Parathyroid adenoma (tissue), 2 donors: ENCODE measurements around the gene BOD1L1.

Experiments
- H2AFZ ChIP-seq: fragments of 300-600 bp; sonication (generic); one replicate; pipeline ENCODE4 v1.7.0; 2017; ENCODE audit warnings: antibody characterized with exemption, mild to moderate bottlenecking
- H3K27ac ChIP-seq: fragments of 300-600 bp; sonication (generic); one replicate; pipeline ENCODE4 v1.7.0; 2017
- H3K27me3 ChIP-seq: fragments of 300-600 bp; sonication (generic); one replicate; pipeline ENCODE4 v1.7.0; 2017; ENCODE audit warnings: low read length; ENCODE audit not compliant: control insufficient read depth, insufficient read depth
- H3K36me3 ChIP-seq: fragments of 300-600 bp; sonication (generic); one replicate; pipeline ENCODE4 v1.7.0; 2017; ENCODE audit warnings: low read length; ENCODE audit not compliant: control insufficient read depth, insufficient read depth
- H3K4me1 ChIP-seq: fragments of 300-600 bp; sonication (generic); one replicate; pipeline ENCODE4 v1.7.0; 2017; ENCODE audit warnings: control low read depth
- H3K4me2 ChIP-seq: fragments of 300-600 bp; sonication (generic); one replicate; pipeline ENCODE4 v1.7.0; 2017; ENCODE audit warnings: low read length
- H3K4me3 ChIP-seq: fragments of 300-600 bp; sonication (generic); one replicate; pipeline ENCODE4 v1.7.0; 2017; ENCODE audit warnings: low read depth, low read length
- H3K79me2 ChIP-seq: fragments of 300-600 bp; sonication (generic); one replicate; pipeline ENCODE4 v1.7.0; 2017; ENCODE audit warnings: control low read depth
- H3K9ac ChIP-seq: fragments of 300-600 bp; sonication (generic); one replicate; pipeline ENCODE4 v1.7.0; 2017; ENCODE audit warnings: mild to moderate bottlenecking
- H3K9me3 ChIP-seq: fragments of 300-600 bp; sonication (generic); one replicate; pipeline ENCODE4 v1.7.0; 2017; ENCODE audit warnings: low read length; ENCODE audit not compliant: control insufficient read depth
- TF ChIP-seq, protein P1 (sequence below): fragments of 300-600 bp; sonication (generic); IDR thresholded peaks from one replicate; pipeline ENCODE4 v1.7.0; 2017; ENCODE audit warnings: antibody characterized with exemption, mild to moderate bottlenecking
- donor health status: primary hyperparathyroidism.

The BOD1L1 gene

DNA sequence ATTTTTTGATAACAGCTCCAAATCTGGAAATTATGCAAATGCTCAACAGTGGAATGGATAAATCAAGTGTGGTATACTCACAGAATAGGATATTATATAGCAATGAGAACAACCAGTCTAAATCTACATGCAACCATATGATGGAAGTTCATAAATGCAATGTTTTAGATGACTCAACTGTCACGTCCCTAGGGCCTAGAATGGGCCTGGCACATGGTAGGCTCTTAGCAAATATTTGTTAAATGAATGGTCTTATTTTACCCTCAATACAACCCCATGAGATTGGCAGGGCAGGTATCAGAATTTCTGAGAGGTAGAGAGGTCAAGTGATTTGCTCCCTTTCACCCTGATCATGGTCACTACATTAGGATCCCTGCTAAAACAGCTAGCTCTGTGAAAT is 68.6 kb downstream of the BOD1L1 start:
- Histone ChIP-seq H3K36me3 (no peaks in the 10 kb centered on the region), H3K27ac (no peak overlapping the region), H3K4me1 (no peaks in the 10 kb centered on the region), H3K27me3 (no peaks in the 10 kb centered on the region), H2AFZ (no peak overlapping the region), H3K4me2 (no peak overlapping the region), H3K79me2 (no peaks in the 10 kb centered on the region), H3K4me3 (no peak overlapping the region), H3K9me3 (no peaks in the 10 kb centered on the region), H3K9ac (no peak overlapping the region)
- TF ChIP-seq, protein P1, sequence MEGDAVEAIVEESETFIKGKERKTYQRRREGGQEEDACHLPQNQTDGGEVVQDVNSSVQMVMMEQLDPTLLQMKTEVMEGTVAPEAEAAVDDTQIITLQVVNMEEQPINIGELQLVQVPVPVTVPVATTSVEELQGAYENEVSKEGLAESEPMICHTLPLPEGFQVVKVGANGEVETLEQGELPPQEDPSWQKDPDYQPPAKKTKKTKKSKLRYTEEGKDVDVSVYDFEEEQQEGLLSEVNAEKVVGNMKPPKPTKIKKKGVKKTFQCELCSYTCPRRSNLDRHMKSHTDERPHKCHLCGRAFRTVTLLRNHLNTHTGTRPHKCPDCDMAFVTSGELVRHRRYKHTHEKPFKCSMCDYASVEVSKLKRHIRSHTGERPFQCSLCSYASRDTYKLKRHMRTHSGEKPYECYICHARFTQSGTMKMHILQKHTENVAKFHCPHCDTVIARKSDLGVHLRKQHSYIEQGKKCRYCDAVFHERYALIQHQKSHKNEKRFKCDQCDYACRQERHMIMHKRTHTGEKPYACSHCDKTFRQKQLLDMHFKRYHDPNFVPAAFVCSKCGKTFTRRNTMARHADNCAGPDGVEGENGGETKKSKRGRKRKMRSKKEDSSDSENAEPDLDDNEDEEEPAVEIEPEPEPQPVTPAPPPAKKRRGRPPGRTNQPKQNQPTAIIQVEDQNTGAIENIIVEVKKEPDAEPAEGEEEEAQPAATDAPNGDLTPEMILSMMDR = no peak

DNA sequence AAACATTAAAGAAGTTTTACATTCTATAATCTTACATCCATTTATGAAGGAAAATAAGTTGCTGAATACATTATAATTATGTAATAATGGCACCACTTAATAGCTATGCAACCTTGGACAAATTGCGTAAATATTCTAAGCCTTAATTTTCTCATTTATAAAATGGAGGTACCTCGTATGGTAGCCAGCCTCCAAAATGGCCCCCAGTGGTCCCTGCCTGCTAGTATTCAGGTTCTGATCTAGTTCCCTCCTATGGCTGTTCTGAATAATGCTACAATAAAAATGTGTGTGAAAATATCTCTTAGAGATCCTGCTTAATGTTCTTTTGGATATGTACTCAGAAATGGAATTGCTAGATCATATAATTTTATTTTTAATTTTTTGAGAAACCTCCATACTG is 72.2 kb downstream of the BOD1L1 start:
- Histone ChIP-seq H3K79me2 (no peaks in the 10 kb centered on the region), H2AFZ (no peak overlapping the region), H3K4me3 (no peak overlapping the region), H3K27ac (no peak overlapping the region), H3K36me3 (no peaks in the 10 kb centered on the region), H3K9me3 (no peaks in the 10 kb centered on the region), H3K4me2 (no peak overlapping the region), H3K9ac (no peak overlapping the region), H3K27me3 (no peaks in the 10 kb centered on the region), H3K4me1 (no peaks in the 10 kb centered on the region)
- TF ChIP-seq, protein P1 = no peak

DNA sequence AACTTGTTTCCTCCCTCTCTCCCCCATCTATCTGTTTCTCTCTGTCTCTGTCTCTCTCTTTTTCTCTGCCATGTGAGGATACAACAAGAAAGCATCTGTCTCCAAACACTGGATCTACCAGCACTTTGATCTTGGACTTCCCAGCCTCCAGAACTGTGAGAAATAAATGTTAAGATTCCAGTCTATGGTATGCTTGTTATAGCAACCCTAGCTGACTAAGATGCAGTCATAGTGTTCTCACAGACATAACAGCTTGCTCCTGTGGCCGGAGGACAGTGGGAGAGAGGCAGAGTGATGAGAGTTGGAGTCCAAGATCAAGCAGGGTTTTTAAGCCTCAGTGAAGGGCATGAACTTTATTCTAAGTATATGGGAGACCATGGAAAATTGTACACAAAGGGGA is 74.4 kb downstream of the BOD1L1 start:
- H3K79me2 ChIP-seq = no peaks in the 10 kb centered on the region
- H3K4me3 ChIP-seq = no peak overlapping the region
- H3K4me2 ChIP-seq = no peak overlapping the region
- H3K27ac ChIP-seq = no peak overlapping the region
- TF ChIP-seq, protein P1 = no peak
- no peaks in the 10 kb centered on the region for H3K27me3 ChIP-seq
- no peaks in the 10 kb centered on the region for H3K9me3 ChIP-seq
- no peak overlapping the region for H2AFZ ChIP-seq
- H3K4me1 ChIP-seq = no peaks in the 10 kb centered on the region
- no peak overlapping the region for H3K9ac ChIP-seq
- no peaks in the 10 kb centered on the region for H3K36me3 ChIP-seq

DNA sequence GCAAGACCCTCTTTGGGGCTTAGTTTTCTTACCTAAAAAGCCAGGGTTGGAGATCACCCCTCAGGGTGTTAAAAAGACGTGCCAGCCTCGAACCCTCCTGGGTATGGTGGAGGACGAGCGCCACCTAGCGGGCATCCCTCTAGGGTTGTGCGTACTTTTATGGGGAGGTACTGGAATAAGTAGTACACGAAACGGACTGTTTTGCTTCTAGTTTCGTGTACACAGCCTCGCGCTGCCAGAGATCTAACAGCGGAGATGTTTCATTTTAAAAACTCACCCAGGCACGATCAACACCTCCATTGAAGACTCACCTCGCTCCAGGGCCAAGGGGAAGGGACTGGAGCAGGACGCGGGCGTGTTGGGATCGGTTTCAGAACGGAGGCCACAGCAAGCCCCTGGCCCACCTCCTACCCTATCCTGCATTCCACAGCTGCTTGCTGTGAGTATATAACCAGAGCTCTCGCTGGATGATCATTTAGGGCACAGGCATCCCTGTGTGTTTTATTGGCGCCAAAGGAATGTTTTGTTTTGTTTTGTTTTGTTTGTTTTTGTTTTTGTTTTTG is 78.5 kb downstream of the BOD1L1 start:
- H2AFZ ChIP-seq = peak overlapping the region; percentile 62
- H3K9ac ChIP-seq = no peak overlapping the region
- no peaks in the 10 kb centered on the region for H3K36me3 ChIP-seq
- H3K4me3 ChIP-seq = no peak overlapping the region
- H3K4me2 ChIP-seq = peak overlapping the region; percentile 64
- TF ChIP-seq, protein P1 = peak; percentile 67
- H3K27ac ChIP-seq = no peak overlapping the region
- no peaks in the 10 kb centered on the region for H3K4me1 ChIP-seq
- H3K79me2 ChIP-seq = no peaks in the 10 kb centered on the region
- H3K27me3 ChIP-seq = peaks cover 13% of the 10 kb centered on the region
- no peaks in the 10 kb centered on the region for H3K9me3 ChIP-seq
